HG02610 (cell line): ENCODE data around the gene NELL1.

Experiments
- ATAC-seq: cut with Tn5 transposase; IDR thresholded peaks from one replicate; pipeline ENCODE4 v1.9.1; 2021; ENCODE audit warnings: mild to moderate bottlenecking, moderate library complexity; ENCODE audit not compliant: unreplicated experiment

NELL1 gene

DNA sequence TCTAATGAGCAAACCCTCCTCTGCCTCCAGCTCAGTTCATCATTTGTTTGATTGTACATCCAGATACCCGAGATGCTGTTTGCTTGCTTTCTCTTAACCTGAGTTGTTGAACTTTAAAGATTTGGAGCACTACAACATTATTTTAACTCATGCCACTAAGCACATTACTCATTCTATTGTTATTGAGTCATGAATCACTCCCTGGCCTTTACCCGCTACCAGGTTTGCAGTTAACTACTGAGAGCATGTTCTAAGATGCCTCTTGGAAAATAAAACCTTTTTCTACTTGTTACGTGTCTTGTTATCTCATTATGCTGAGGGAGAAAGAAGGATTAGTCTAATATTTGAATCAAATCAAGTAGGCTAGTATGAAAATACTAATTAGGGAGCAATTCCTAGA, 802.9 kb downstream of the NELL1 start:
- no peak for ATAC-seq

DNA sequence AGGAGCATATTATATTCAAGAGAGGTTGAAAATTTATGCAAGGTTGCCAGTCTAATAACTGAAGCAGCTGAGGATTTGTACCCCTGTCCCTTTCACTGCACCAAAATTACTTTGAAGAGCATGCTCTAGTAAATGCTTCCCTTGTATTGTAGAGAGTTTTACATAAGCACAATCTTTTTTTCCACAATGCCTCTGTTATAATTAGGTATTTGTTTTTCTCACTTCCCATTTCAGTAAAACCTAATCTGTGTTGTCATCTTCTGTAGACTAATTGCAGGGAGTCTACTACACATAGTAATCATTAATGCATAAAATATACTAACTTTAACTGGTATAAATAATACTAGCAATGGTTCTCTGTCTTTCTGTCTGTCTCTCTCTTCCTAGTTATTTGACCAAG, 805.1 kb downstream of the NELL1 start:
- ATAC-seq, result no peak

DNA sequence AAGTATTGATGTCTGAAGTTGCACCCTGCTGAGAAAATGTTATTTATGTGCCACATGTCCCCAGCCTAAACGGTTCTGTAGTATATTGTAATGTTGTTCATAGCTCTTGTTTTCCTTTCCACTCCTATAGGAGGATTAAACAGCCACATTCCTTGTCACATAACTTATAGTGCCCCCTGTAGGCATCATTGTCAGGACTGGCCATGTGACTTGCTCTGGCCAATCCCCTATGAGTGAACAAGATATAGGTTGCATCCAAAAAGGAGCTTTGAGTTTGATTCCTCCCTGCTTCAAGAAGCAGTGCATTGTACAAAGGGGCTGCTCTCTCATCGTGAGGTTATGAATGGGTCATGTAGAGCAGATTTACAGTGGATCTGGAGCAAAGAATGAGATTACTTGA, 805.9 kb downstream of the NELL1 start:
- no peak for ATAC-seq

DNA sequence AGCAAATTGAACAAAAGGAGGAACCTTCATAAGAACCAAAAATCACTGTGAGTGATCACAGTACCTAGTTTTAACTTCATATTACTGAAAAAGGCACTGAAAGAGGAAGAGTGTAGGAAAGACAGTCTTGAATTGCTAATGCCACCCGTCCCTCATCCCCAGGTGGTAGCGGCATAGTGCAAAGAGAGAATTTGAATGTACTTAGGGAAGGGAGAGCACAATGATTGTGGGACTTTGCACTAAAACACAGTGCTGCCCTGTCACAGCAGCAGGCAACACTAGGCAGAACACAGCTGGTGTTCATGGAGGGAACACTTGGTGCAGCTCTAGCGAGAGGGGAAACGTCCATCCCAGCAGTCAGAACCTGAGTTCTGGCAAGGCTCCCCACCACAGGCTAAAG, 807.2 kb downstream of the NELL1 start:
- ATAC-seq, result no peak

DNA sequence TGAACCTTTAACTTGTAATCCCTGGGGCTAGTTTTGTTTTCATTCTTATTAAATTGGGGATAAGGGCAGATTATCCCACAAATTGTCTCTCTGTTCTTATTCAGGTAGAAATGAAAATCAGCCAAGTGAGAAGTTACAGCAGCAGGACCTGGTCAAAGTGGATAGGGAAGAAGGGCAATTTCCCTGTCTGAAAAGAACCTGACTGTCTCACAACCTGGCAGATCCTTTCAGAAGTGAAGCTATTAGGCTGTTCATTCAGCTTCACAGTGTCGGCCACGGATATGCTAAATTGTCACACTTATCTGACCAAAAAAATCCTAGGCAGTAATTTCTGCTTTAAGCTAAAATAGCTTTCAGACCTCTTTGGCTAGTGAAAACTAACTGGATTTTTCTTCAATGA, 810.9 kb downstream of the NELL1 start:
- ATAC-seq, result no peak

DNA sequence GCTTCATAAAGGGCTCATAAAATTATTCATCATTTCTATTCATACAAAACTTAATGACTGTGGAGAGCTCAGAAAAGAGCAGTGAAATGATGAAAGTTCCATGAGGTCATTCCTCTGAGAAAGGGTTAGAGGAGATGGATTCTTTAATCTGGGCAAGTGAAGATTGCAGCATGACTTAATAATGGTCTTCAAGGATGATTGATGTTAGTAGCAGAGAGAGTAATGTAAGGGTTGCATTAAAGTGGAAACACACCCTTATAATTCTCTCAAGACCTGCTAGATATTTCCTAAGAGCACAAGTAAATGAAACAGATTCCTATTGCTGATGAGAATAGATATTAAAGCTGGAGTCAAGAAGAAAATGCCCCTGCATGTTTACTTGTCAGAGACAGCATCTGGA, 811.9 kb downstream of the NELL1 start:
- no peak for ATAC-seq

DNA sequence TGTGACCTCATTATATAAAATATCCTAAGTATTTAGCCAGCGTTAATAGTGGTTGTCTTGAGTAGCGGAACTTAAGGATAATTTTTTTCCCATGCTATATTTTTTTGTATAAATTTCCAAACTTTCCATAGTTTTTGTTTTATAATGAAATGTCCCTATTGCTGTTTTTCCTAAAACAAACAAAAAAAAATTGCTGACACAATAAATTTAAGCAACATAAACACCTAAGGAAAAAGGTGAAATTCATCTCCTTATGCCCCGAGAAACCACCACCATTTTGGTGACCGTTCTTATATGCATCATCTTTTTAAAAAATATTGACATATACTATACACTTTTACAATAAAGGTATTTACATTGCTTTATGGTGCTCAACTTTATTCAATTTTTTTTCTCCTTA, 814.7 kb downstream of the NELL1 start:
- no peak for ATAC-seq

DNA sequence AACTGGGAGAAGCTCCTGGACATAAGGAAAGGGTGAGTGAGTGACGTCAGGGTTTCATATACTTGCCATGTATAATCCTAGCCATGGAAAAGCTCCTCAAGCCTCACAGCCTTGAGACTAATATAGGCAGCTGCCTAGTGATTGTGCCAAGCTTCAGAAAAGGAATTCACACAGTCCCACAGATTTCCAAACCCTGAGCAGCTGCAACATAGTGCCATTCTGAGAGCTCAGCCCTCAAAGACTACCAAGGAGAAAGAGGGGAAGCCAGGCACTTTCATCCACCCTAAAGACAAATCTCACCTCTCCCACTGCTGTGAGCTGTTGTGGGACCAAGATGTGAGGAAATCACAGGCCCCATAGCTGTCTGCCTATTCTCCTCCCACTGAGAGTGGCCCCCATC, 815.6 kb downstream of the NELL1 start:
- no peak for ATAC-seq

DNA sequence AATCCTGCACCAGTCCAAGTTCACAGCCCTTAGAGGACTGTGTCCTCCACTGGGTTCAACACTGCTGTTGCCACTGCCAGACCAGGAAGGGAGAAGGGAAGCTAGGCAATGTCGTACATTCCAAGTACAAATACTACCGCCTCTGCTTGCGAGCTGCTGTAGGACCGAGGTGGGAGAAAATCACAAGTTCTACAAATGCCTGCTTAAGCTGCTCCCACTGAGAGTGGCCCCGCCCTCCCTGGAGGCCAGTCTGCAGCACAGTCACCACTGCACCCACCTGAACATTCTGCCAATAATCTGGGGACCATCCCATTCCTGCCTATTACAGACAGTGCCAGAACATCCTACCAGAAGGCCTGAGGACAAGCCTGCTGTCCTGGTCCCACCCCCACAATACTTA, 816.0 kb downstream of the NELL1 start:
- ATAC-seq, result no peak

DNA sequence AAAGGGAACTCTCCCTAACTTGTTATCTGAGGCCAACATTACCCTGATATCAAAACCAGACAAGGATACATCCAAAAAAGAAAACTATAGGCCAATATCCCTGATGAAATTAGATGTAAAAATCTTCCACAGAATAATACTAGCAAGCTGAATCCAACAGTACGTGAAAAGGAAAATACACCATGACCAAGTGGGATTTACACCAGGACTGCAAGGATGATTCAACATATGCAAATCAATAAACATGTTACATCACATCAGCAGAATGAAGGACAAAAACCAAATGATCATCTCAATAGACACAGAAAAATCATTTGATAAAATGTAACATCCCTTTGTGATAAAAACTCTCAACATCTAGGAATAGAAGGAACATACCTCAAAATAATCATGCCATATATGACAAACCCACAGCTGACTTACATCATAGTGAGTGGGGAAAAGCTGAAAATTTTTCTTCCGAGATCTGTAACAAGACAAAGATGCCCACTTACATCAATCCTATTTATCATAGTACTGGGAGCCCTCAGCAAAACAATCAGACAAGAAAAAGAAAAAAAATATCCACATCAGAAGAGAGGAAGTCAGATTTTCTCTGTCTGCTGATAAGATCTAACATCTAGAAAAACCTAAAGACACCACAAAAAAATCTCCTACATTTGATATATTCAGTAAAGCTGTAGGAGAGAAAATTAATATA, 820.2 kb downstream of the NELL1 start:
- no peak for ATAC-seq

DNA sequence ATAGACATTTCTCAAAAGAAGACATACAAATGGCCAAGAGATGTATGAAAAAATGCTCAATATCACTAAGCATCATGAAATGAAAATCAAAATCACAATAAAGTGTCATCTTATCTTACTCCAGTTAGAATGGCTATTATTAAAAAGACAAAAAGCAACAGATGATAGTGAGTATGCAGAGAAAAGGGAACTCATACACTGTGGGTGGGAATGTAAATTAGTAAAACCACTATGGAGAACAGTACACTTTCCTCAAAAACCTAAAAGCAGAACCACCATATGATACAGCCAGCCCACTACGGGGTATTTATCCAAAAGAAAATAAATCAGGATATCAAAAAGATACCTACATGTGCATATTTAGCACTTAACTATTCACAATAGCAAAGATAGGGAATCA, 823.5 kb downstream of the NELL1 start:
- ATAC-seq, result no peak

DNA sequence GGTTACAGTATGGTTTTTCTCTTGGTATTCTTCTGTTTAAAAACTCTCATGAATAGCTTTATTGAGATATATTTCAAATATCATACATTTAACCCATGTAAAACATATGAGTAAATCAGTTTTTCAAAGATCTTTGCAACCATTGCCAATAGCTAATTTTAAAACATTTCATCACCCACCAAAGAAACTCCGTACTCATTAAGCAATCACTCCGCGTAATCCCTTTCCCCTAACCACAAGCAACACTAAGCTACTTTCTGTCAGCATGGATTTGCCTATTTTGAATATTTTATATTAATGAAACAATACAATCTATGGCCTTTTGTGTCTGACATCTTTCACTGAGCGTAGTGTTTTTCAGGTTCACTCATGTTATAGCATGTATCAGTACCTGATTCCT, 825.6 kb downstream of the NELL1 start:
- ATAC-seq, result no peak

DNA sequence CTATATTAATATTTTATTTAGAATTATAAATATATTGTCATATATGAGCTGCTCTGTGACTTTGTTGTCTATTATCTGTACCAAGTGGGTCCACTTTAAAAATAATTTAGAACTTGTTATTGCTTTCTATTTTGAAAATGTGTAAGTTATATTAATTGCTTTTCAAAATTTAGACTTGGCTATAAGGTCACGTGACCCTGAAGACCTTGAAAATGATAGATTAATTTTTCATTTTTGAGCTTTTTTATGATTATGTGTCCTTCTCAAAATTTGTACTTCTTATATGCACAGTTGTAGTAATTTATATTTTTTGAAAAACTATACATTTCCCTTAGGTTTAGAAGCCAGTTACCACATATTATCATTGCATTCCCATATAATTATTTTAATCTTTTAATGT, 826.5 kb downstream of the NELL1 start:
- ATAC-seq, result no peak

DNA sequence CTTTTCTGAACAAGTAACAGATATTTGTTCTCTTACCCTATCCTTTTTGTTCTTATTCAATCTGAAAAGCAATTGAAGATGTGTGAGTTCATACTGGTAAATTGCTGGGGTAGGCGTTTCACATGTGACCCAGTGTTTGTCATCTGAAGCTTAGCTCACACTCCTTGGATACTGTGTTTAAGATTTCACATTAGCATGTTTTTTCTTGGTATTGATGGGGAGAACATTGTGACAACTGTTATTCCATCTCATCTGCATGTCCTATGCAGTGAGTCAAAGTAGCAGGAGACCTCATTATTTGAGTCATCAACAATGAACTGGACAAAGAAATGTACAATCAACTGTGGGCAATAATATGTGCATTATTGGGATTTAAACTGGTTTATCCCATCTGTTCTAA, 831.9 kb downstream of the NELL1 start:
- no peak for ATAC-seq

DNA sequence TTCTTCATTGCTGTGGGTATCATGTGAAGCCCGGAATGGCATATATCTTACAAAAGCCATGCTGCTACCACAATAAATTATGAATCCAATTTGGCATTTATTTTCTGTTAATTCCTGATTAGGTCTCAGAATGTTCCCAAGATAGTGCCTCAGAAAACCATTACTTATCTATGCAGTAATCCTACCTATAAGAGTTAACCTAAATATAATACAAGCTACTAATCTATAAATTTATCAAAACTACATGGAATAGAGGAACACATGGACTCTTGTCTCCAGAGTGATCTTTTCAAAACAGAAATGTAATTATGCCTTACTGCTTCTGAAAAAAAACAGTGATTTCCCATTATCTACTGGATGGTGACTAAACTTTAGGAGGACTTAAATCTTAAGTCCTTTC, 835.7 kb downstream of the NELL1 start:
- no peak for ATAC-seq

DNA sequence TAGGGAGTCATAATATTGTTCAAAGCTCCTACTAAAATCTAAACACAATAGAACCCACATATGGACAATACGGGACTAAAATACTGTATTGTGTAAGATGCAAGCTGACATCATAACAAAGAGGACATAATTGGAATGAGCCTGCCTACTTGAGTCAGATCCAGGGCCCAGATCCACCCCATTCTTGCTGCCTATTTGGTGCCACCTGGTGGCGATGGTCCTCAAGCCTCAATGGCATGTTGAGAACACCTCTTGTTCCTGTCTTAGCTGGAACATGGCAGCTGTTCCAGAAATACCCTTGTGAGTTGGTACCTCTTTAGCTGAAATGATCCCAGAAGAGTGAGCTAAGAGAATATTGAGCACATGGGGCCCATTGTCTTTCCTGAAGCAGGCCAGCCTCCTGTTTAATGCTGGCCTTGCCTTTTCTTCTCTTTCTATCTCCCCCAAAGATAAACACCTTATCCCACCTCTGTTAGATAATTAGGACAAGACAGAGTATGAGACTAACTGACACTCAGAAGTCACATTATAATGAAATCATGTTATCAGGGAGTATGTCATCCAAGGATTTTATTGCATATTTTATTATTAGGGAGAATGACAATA, 842.6 kb downstream of the NELL1 start:
- ATAC-seq, result peak; percentile 91

DNA sequence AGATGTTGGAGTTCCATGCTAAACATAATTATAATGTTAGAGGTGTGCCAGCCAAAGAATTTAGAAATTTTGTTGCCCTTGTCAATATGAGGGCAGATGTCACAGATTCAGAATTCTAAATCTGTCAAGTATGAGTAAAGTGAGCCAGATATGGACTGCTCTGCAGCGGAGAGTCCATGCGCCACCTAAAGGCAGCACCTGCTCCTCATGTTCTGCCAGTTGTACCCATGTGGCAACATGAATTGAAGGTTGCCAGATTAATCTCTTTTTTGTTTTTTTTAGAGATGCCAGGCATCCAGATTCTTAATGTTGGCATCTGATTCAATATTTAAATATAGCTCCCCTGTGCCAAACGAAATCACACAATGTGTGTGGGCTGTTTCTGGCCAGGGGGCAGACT, 844.9 kb downstream of the NELL1 start:
- ATAC-seq, result no peak

DNA sequence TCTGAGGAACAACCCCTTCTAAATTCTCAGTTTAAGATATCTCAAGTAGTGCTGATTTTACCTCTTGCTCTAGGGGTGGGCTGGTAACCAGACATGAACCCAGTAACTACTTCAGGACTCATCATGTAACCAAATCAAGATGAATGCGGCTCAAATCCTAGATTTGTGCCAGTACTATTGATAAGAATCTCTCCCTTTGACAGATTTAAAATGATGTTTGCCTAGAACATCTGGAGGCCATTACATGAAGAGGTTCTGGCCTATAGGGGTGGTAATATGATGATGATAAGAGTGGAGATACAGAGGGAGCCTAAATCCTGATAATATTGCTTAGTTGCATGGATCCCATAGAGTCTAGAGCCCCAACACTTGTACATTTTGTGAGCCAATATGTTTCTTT, 850.9 kb downstream of the NELL1 start:
- ATAC-seq, result no peak

DNA sequence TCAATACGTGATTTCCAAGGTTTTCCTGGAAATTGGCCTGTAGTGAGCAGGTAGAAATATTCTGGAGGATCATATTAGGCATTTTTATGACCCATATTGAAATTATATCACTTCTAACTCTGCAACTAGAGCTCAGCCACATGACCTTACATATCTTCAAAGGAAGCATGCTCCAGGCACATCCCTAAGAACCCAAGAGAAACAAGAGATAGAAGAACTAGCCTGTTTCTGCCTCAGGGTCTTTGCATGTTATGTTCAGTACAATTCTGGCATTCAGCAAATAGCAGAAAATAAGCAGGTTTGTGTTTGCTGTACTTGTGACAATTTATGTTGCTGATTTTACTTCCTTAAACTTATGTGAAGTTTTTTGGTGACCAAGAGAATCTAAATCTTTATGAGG, 859.8 kb downstream of the NELL1 start:
- ATAC-seq, result no peak

DNA sequence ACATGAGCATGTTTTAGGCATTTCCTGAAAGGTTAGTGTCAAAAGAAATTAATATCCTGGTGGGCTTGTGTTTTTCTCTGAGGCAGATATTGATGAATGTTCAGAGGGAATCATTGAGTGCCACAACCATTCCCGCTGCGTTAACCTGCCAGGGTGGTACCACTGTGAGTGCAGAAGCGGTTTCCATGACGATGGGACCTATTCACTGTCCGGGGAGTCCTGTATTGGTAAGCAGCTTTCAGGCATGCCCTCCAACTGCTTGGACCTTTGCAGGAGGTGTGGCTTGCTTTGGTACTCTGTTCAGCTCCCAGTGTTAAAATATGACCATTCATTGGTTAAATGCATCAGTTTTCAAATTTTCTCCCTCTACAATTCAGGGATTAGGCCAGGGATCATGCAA, 864.9 kb downstream of the NELL1 start:
- no peak for ATAC-seq

DNA sequence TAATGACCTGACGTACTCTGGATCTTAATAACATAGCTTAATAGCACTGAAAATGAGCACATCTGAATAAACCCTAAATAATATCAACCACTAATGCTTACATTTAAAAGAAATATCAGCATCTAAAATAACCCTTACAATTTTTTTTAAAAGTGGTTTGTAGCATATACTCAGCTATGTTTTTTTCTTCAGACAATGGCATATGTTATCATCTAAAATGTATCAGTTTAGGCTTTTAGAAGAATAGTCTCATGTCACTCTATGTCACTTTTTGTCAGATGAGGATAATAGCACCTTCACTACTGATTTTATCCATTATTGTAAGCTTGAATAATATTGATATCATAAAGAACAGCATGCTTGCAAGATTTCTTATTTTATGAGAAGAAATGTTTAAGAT, 868.6 kb downstream of the NELL1 start:
- no peak for ATAC-seq

DNA sequence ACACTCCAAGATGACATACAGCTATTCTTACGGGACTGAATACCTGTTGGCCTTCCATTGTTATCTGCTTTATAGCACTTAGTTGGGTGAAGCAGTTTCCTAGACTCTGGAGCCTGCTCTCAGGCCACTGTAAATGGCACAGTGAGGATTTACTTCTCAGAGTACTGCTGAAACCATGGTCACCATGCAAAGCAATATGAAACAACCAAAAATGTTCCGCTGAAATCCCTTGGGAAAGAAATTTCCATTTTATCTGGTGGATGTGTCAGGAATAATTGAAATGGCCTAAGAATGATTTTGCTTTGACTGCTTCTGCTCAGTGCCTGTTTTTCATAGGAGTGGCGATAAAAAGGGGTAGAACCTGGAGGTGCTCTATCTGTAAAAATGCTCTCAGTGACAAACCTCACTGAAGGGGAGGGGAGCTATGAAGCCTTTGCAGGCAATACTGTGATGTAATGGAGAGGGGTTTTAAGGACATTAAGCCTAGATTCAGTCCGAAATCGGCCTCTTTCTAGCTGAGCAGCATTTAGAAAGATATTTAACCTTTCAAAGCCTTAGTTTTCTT, 871.9 kb downstream of the NELL1 start:
- no peak for ATAC-seq

DNA sequence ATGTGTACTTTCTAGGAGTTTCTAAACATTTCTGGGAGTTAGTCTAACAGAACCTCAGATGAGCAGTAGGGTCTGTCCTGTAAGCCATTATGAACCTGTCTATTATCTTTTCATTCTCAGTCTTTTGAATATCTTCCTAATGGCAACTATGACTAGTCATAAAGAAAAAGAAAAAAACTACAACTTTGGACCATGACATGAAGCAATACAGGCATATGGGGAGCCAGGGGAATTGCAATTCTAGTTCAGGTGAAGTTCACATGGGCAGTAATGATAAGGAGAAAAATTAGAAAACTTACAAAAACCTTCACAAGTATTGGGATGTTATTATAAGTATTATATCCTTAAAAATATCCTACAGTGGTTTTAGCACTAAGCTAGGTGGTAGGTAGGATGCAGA, 874.5 kb downstream of the NELL1 start:
- ATAC-seq, result no peak
